Activated T-cell treated with anti-CD3 and anti-CD28 coated beads, Interleukin-2, amount 50 U/mL, for 4 hours (primary cell): ENCODE measurements around the gene GTF2B. TPM values are rescaled to one million over a fixed set of nuclear protein-coding genes. Genes with fewer than 3 reads are reported as not detected.
"Not testable (repeated sequence)": the region's sequence is repeated elsewhere in the genome, so short reads cannot be mapped to it uniquely, and the experiment has no call there.

Experiments used
- ATAC-seq, 2 donors: fragments of 200-7000 bp; cut with Tn5 transposase; one replicate each; pipeline ENCODE4 v1.10.0; 2021
- DNase-seq: peaks from one replicate; pipeline ENCODE4 v3.0.0-alpha.2; 2020
- H3K27me3 Mint-ChIP-seq: one replicate; pipeline ENCODE4 v1.8.0; 2021; ENCODE audit warnings: low read depth, mixed read lengths
- H3K36me3 Mint-ChIP-seq: one replicate; pipeline ENCODE4 v1.8.0; 2022; ENCODE audit warnings: mixed read lengths; ENCODE audit not compliant: insufficient read depth
- H3K4me1 Mint-ChIP-seq: one replicate; pipeline ENCODE4 v1.8.0; 2021; ENCODE audit warnings: low read depth, mixed read lengths
- H3K4me3 Mint-ChIP-seq: one replicate; pipeline ENCODE4 v1.8.0; 2021; ENCODE audit warnings: mild to moderate bottlenecking, moderate library complexity, mixed read lengths
- H3K9me3 Mint-ChIP-seq: one replicate; pipeline ENCODE4 v1.8.0; 2021; ENCODE audit warnings: mixed read lengths
- total RNA-seq, 3 donors: library from RNA; stranded (reverse); gene quantifications; one replicate each; pipeline ENCODE4 v1.2.1, GENCODE V29; 2021

GTF2B gene, protein sequence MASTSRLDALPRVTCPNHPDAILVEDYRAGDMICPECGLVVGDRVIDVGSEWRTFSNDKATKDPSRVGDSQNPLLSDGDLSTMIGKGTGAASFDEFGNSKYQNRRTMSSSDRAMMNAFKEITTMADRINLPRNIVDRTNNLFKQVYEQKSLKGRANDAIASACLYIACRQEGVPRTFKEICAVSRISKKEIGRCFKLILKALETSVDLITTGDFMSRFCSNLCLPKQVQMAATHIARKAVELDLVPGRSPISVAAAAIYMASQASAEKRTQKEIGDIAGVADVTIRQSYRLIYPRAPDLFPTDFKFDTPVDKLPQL
- 10 to 100 TPM; 39.3 to 44.0 (median 39.6) TPM for total RNA-seq

- H3K27me3 Mint-ChIP-seq: no peaks in the 10 kb centered on the region
- ATAC-seq (peak; percentile 91 to 92), DNase-seq (peak; percentile 91)
- H3K4me1 Mint-ChIP-seq: peaks cover 31% of the 10 kb centered on the region
- H3K4me3 Mint-ChIP-seq: peak within 1 kb of the TSS; percentile 97
- peaks cover 4% of the 10 kb centered on the region for H3K36me3 Mint-ChIP-seq
- no peaks in the 10 kb centered on the region for H3K9me3 Mint-ChIP-seq
Measured at GRCh38 chr1:88891318-88891950, at the start of gene GTF2B. GTF2B (minus strand) TSS chr1:88891567; CDS start chr1:88891499, 68 bp downstream.

GRCh38 chr1:88938528-88938927 is 47.2 kb upstream of the GTF2B start:
- not testable (repeated sequence) for DNase-seq, ATAC-seq, H3K4me3 Mint-ChIP-seq, H3K4me1 Mint-ChIP-seq, H3K9me3 Mint-ChIP-seq, H3K27me3 Mint-ChIP-seq
- H3K36me3 Mint-ChIP-seq: peaks cover 63% of the 10 kb centered on the region

DNA sequence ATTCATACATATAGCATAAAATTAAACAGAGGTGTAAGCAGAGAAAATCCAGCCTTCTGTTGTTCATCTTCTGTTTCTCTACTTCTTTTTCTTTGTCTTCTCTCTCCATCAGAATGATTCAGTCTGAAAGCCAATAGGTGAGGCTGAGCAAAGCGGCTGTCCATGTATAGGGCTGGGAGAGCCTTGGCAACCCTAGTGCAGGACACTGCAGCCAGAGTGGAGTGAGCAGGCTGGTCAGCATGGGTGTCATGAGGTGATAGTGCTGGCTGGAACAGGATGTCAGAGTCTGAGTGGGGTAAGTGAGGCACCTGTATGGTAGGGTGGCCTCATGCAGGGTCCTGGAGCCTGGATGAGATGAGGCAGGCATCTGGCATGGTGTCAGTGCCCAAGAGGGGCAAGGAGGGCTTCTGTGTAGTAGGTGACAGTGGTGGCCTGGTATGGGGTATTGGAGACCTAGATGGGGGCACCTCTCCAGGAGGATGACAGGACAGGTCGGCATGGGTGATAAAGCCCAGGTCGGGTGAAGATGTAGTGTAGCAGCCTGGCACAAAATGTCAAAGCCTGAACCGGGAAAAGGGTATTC is 45.5 kb upstream of the GTF2B start:
- no peak for ATAC-seq
- Mint-ChIP-seq H3K4me1 (peaks cover 2% of the 10 kb centered on the region), H3K9me3 (peaks cover 6% of the 10 kb centered on the region), H3K27me3 (no peaks in the 10 kb centered on the region), H3K36me3 (peaks cover 67% of the 10 kb centered on the region), H3K4me3 (no peak overlapping the region)
- DNase-seq: no peak

- peaks cover 67% of the 10 kb centered on the region for H3K36me3 Mint-ChIP-seq
Measured at GRCh38 chr1:88936223-88936523, 44.8 kb upstream of the GTF2B start.

DNA sequence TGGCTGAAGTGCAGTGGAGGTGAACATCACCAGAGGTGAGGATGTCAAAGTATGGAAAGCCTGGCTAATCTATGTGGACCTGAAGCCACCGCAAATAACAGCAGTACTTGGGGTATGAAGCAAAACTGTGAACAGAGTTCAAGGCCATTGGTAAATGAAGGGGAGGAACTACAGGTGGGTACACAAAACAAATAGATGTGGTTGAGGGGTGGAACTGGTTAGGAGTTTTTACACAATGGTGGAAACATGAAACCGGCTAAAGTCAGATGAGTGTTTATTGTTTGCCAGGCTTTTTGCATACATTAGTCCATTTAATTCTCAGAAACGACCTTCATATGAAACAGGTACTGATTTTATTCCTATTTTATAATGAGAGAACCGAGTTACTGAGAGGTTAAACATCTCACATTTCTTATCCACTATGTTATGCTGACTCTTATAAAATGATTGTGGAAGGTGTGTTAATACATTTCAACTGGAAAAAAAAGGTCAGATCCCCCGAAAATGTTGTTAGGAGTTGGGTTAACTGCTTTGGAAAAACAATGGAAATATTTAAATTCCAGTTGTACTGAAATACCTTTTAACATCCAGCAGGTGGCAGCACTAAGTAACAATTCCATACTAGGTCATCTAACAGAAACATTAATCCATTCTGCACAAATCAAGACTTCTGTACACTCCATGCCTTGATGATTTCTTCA is 44.3 kb upstream of the GTF2B start:
- no peak for DNase-seq
- Mint-ChIP-seq H3K4me3 (no peak overlapping the region), H3K27me3 (no peaks in the 10 kb centered on the region), H3K4me1 (peaks cover 2% of the 10 kb centered on the region), H3K36me3 (peaks cover 66% of the 10 kb centered on the region), H3K9me3 (peaks cover 6% of the 10 kb centered on the region)
- no peak for ATAC-seq

More at GRCh38 chr1:88936223-88936523, 44.8 kb upstream of the GTF2B start:
- Mint-ChIP-seq H3K9me3 (peaks cover 6% of the 10 kb centered on the region), H3K27me3 (no peaks in the 10 kb centered on the region), H3K4me1 (peaks cover 2% of the 10 kb centered on the region), H3K4me3 (no peak overlapping the region)
- DNase-seq: no peak
- ATAC-seq: no peak

DNA sequence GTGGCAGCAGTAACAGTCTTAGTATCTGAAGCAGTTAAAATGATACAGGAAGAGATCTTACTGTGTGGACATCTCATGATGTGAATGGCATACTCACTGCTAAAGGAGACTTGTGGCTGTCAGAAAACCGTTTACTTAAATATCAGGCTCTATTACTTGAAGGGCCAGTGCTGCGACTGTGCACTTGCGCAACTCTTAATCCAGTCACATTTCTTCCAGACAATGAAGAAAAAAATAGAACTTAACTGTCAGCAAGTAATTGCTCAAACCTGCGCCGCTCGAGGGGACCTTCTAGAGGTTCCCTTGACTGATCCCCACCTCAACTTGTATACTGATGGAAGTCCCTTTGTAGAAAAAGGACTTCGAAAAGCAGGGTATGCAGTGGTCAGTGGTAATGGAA is 38.8 kb upstream of the GTF2B start:
- H3K9me3 Mint-ChIP-seq, H3K4me1 Mint-ChIP-seq, DNase-seq, H3K27me3 Mint-ChIP-seq, H3K4me3 Mint-ChIP-seq, ATAC-seq: not testable (repeated sequence)
- peaks cover 59% of the 10 kb centered on the region for H3K36me3 Mint-ChIP-seq

DNA sequence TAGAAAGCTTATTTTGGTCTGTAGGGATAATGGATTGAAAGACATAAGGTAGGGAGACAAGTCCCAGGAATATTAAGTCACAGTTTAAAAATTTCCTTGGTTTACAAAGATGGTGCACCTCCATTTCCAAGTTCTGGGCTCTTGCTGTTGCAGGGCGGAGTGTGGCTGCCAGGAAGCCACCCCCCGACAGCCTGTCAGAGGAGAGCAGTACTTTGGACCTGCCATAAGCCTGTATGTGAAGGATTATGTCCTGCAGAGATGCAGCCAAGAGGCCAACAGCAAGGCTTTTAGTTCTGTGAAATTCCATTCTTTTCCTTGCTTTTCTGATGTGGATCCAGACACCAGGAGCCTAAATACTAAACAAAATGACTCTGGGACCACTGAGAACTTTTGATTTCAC is 31.9 kb upstream of the GTF2B start:
- Mint-ChIP-seq H3K27me3 (no peaks in the 10 kb centered on the region), H3K9me3 (peaks cover 16% of the 10 kb centered on the region), H3K36me3 (peaks cover 69% of the 10 kb centered on the region), H3K4me3 (no peak overlapping the region), H3K4me1 (no peaks in the 10 kb centered on the region)
- no peak for ATAC-seq
- DNase-seq: no peak

GRCh38 chr1:88922214-88922613 is 30.8 kb upstream of the GTF2B start:
- peaks cover 67% of the 10 kb centered on the region for H3K36me3 Mint-ChIP-seq
- no peaks in the 10 kb centered on the region for H3K4me1 Mint-ChIP-seq
- ATAC-seq: no peak
- H3K4me3 Mint-ChIP-seq: no peak overlapping the region
- DNase-seq: no peak
- H3K27me3 Mint-ChIP-seq: no peaks in the 10 kb centered on the region
- peaks cover 23% of the 10 kb centered on the region for H3K9me3 Mint-ChIP-seq

DNA sequence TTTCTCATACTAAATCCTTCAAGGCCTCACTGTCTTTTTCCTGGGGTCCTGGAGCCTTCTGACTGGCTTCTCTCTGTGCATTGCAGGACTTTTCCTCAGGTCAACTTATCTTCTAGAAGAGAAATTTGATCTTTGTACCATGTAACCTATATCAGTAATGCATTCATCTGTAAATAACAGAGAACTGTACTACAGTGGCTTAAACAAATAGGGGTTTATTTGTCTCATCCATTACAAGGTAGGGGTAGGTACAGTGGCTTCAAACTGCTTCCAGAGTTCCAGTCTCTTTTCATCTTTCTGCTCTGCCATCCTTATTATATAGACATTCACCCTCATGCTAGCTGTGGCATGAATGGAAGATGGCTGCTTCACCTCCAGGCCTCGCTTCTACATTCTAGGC is 29.5 kb upstream of the GTF2B start:
- H3K4me1 Mint-ChIP-seq: peaks cover 6% of the 10 kb centered on the region
- H3K36me3 Mint-ChIP-seq: peaks cover 64% of the 10 kb centered on the region

DNA sequence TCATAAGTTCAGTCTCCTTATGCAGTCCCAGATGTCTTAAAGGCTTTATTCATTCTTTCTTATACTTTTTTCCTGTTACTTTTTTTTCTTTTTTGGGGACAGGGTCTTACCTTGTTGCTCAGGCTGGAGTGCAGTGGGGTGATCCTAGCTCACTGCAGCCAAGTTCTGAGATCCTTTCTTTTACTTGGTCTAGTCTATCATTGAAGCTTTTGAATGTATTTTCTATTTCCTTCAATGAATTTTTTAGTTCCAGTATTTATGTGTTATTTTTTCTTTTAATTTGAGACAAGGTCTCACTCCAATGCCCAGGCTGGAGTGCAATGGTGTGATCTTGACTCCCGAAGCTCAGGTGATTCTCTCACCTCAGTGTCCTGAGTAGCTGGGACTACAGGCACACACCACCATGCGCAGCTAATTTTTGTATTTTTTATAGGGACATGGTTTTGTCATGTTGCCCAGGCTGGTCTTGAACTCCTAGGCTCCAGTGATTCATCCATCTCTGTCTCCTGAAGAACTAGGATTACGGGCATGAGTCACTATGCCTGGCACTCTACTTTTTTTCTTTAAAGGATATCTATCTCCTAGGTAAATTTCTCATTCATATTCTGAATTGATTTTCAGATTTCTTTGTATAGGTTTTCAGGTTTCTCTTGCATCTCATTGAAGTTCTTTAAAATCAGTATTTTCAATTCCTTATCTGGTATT is 26.1 kb upstream of the GTF2B start:
- H3K4me3 Mint-ChIP-seq: no peak overlapping the region
- H3K4me1 Mint-ChIP-seq: peaks cover 6% of the 10 kb centered on the region
- ATAC-seq (no peak), DNase-seq (no peak)
- H3K27me3 Mint-ChIP-seq: no peaks in the 10 kb centered on the region
- H3K9me3 Mint-ChIP-seq: peaks cover 52% of the 10 kb centered on the region
- peaks cover 37% of the 10 kb centered on the region for H3K36me3 Mint-ChIP-seq

More for the DNA sequence above, 29.5 kb upstream of the GTF2B start:
- H3K4me3 Mint-ChIP-seq: no peak overlapping the region
- no peaks in the 10 kb centered on the region for H3K27me3 Mint-ChIP-seq
- DNase-seq (no peak), ATAC-seq (no peak)
- peaks cover 35% of the 10 kb centered on the region for H3K9me3 Mint-ChIP-seq

DNA sequence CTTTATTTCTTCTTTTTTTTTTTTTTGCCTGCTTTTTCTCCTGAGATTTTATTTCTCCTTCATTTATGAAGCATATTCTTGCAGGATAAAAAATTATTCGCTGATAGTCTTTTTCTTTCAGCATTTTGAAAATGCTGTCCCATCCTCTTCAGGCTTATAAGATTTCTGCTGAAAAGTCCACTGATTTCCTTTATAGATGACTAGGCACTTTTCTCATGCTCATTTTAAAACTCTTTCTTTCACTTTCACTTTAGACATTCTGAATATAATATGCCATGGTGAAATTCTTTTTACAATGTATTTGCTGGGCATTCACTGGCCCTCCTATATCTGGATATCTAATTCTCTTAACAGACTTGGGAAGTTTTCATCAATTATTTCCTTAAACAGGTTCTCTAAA is 25.5 kb upstream of the GTF2B start:
- ATAC-seq: no peak
- no peaks in the 10 kb centered on the region for H3K27me3 Mint-ChIP-seq
- H3K9me3 Mint-ChIP-seq: peaks cover 52% of the 10 kb centered on the region
- no peak for DNase-seq
- peaks cover 6% of the 10 kb centered on the region for H3K4me1 Mint-ChIP-seq
- peaks cover 34% of the 10 kb centered on the region for H3K36me3 Mint-ChIP-seq
- H3K4me3 Mint-ChIP-seq: no peak overlapping the region

DNA sequence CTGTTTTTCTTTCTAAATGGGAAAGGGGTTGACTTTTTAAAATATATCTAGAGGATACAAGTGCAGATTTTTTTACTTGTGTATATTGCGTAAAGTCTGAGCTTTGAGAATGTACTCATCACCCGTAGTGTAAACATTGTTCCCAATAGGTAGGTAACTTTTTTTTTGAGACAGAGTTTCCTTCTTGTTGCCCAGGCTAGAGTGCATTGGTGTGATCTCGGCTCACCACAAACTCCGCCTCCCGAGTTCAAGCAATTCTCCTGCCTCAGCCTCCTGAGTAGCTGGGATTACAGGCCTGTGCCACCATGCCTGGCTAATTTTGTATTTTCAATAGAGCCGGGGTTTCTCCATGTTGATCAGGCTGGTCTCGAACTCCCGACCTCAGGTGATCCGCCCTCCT is 20.4 kb upstream of the GTF2B start:
- H3K4me3 Mint-ChIP-seq, H3K27me3 Mint-ChIP-seq, H3K4me1 Mint-ChIP-seq, ATAC-seq, H3K36me3 Mint-ChIP-seq, DNase-seq: not testable (repeated sequence)
- peaks cover 25% of the 10 kb centered on the region for H3K9me3 Mint-ChIP-seq

DNA sequence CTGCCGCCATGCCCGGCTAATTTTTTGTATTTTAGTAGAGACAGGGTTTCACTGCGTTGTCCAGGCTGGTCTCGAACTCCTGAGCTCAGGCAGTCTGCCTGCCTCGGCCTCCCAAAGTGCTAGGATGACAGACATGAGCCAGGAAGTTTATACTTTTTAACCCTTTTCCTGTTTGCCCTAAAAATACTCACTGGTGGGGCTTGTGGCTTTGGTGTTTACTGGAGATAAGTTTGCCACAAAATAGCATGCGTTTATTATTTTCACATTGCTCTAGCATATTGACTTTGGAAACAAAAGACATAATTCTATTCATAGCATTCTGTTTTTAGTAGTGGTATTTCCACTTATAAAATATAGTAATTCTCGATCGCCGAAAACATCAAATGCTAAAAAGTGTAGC is 19.8 kb upstream of the GTF2B start:
- no peak for DNase-seq
- H3K27me3 Mint-ChIP-seq: no peaks in the 10 kb centered on the region
- H3K36me3 Mint-ChIP-seq: peaks cover 3% of the 10 kb centered on the region
- peaks cover 20% of the 10 kb centered on the region for H3K9me3 Mint-ChIP-seq
- no peak for ATAC-seq
- no peak overlapping the region for H3K4me3 Mint-ChIP-seq
- H3K4me1 Mint-ChIP-seq: no peaks in the 10 kb centered on the region

DNA sequence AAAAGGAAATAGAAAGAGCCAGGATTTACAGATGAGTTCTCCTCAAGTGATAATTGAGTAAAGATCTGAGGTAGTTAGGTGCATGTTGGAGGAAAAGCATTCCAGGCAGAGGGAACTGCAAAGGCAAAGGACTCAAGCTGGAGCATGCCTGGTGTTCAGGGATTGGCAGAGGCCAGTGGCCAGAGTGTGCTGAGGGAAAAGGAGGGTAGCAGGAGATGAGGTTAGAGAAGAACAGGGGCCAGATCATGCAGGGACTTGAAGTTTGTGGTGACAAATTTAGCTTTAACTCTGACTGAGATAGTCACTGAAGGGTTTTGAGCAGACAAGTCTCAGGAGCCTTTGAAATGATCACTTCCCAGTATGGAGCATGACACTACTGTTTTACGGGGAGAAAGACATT is 19.0 kb upstream of the GTF2B start:
- ATAC-seq: no peak
- DNase-seq: no peak
- Mint-ChIP-seq H3K4me3 (no peak overlapping the region), H3K4me1 (no peaks in the 10 kb centered on the region), H3K9me3 (peaks cover 12% of the 10 kb centered on the region), H3K27me3 (no peaks in the 10 kb centered on the region), H3K36me3 (peaks cover 2% of the 10 kb centered on the region)
